HG03103 (cell line): ENCODE data around the gene MMP11.
A peak's percentile ranks its signal among the peaks of the same experiment; 100 is the strongest.
"Not testable (repeated sequence)": the region's sequence is repeated elsewhere in the genome, so short reads cannot be mapped to it uniquely, and the experiment has no call there.

Experiments used
- ATAC-seq: cut with Tn5 transposase; IDR thresholded peaks from one replicate; pipeline ENCODE4 v1.9.1; 2021; ENCODE audit warnings: low read depth; ENCODE audit not compliant: unreplicated experiment

The MMP11 gene, protein sequence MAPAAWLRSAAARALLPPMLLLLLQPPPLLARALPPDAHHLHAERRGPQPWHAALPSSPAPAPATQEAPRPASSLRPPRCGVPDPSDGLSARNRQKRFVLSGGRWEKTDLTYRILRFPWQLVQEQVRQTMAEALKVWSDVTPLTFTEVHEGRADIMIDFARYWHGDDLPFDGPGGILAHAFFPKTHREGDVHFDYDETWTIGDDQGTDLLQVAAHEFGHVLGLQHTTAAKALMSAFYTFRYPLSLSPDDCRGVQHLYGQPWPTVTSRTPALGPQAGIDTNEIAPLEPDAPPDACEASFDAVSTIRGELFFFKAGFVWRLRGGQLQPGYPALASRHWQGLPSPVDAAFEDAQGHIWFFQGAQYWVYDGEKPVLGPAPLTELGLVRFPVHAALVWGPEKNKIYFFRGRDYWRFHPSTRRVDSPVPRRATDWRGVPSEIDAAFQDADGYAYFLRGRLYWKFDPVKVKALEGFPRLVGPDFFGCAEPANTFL

GRCh38 chr22:23772649-23773473 is at the start of gene MMP11:
MMP11 (plus strand) TSS chr22:23772849; CDS start chr22:23772871, 22 bp downstream.
- no peak for ATAC-seq

GRCh38 chr22:23728108-23728507 is 44.5 kb upstream of the MMP11 start:
- not testable (repeated sequence) for ATAC-seq

GRCh38 chr22:23737696-23738095 is 35.0 kb upstream of the MMP11 start:
- no peak for ATAC-seq

DNA sequence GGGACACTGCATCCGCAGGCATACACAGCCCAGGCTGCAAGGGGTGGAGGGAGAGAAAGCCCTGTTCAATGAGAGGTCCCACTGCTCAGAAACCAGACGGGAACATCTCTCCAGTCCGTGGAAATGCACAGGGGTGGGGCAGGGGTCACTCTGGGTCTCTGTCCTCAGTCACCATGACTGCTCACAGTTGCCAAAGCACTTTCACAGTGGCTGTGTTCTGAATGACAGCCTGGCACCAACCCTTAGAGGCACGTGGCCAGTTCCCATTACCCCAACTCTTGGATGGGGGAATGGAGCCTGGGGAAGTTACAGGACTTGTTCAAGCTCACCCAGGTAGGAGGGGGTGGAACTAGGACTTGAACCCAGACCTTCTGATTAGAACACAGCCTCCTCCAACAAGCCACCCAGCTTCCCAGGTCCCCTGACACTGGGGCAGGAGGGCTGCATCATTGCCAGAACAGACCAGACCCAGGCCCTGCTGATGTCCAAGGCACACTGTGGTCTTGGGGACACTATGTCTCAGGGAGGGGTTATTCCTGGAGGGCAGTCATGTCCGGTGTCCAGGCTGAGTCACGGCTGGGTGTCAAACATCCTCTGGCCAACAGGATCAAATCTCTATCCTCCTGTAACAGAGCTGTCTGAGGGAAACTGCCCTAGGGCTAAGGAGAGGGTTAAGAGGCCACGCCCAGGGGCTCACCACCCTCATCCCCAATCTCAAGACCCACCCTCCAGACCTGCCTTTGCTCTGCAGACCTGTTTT is 30.0 kb upstream of the MMP11 start:
- no peak for ATAC-seq

DNA sequence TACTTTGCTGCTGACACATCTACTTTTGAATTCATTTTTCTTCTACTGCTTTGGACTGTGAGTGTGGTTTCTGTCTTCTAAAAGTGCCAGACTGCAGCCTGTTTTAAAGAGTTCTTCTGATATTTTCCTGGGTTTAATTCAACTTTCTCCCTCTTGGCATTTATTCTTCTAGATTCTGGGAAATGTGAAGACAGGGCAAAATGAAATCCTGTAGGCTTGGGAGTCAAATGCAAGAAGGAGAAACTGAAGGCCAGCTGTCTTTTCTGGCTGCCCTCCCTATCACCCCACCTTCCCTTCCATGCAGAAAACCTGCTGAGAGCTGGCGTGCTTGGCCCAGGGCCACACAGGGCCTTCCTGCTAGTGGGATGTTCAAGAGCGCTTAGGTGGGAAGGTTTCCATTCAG is 29.3 kb upstream of the MMP11 start:
- no peak for ATAC-seq

DNA sequence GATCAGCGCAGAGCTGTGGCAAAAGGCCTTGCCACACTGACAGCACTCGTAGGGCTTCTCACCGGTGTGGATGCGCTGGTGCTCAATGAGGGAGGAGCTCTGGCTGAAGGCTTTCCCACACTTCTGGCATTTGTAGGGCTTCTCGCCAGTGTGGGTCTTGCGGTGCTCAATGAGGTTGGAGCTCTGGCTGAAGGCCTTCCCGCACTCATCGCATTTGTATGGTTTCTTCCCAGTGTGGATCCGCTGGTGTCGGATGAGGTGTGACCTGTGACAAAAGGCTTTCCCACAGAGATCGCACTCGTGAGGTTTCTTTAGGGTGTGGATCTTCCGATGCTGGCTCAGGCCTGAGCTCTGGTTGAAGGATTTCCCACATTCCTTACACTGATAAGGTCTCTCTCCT is 28.6 kb upstream of the MMP11 start:
- no peak for ATAC-seq

GRCh38 chr22:23744485-23744884 is 28.2 kb upstream of the MMP11 start:
- no peak for ATAC-seq

- no peak for ATAC-seq
Measured at GRCh38 chr22:23745791-23746190, 26.9 kb upstream of the MMP11 start.

DNA sequence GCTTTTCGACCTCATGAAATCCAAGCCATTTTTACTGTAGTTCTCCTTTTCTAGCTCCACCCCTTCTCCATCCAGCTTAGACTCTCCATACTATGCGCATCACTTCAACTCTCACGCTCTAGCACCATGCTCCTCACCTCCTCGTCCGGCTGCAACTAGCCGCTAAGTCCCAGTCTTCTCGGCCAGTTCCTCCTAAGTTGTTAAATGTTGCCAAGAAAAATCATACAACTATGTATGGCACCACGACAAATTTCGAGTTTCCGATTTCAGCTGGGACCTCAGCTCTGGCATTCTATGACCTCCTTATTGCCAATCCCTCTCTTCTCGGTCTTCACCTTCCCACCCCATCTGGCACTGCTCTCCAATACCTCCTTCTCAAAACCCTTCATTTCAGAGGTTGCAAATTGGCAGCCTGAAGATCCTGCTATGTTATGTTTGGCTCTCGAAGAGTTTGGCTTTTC is 22.8 kb upstream of the MMP11 start:
- ATAC-seq: no peak

DNA sequence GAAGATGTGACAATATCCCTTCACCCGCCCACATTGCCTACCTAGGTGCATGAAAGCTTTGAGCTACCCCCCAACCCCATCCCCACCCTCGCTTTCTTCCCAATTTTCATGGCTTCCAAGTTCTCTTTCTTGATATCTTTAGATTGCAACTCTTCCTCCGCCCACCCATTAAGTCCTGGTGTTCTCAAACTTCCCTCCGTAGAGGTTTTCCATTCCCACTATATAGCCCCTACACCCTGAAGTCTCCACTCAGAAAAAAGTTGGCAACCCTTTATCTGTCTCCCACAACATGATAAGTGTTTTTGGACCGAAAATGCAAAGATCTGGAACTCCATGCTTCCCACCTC is 22.3 kb upstream of the MMP11 start:
- no peak for ATAC-seq

DNA sequence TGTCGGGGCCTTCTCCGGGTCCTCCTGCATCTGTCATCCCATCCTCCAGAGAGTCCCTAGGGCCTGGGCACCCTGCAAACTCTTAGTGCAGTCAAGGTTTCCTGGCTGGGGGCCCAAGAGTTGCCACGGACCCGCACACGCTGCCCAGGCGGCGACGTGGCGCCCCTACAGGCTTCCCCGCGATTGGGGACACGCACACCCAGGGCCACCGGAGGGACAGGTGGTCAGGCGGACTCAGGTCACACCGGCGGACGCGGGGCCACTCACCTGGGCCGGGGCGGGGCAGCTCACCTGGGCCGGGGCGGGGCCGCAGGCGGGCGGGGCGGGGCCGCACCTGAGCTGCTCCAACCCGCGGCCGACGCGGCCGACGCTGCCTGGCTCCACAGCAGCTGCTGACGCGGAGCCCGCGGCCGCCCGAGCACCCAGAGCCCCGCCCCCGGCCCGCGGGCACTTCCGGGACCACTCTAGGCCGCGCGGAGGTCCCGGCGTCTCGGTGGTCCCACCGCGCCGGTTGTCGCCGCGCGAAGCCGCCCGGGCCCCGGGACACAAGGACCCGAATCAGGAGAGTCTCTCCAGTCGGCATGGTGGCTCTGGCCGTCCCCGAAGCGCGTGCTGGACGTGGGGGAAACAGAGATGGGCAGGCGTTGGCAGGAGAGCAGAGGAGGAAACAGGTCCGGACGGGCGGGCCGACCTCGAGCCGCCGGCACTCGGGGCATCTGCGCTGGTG is 21.8 kb upstream of the MMP11 start, which contains the start of gene ZNF70:
Gene ZNF70 (minus strand): TSS at position 399 of the 727 bp plus-strand sequence. CDS start 5,972 bp downstream, outside the sequence.
- ATAC-seq: peak; percentile 56

GRCh38 chr22:23751441-23751996 is 21.1 kb upstream of the MMP11 start:
- no peak for ATAC-seq

- ATAC-seq: no peak
Measured at GRCh38 chr22:23752090-23752691, 20.5 kb upstream of the MMP11 start.

DNA sequence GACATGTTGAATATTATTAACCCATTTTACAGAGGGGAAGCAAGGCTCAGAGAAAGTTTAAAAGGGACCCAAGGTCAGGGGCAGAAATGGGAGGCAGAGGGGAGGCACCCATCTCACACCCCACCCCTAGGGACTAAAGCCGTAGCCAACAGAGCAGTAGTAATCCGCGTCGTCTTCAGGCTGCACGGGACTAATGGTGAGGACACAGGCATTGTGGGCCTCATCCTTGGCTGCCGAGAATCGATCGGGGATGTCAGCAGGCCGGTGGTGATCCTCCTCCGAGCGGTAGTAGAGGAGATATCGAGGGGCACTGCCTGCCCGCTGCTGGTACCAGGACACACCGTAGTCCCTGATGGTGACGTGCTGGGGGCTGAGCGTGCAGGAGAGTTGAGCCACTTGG is 19.9 kb upstream of the MMP11 start:
- ATAC-seq: no peak

DNA sequence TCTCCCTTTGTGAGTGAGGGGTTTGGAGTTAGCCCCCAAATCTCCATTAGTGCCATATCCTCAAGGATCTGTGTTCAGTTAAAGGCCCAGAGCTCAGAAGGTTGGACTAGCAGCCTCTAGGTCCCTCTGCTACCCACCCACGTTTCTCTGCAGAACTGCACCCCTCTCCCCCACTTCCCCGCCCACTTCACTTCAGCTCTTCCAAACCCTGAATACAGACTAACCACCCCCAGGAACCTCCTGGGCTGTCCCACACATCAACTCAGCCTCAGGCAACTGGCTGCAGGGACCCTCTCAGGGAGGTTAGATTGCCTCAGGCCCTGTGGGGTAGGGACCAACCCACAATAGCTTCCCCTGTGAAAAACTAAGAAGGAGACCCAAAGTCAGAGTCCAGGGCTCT is 19.3 kb upstream of the MMP11 start:
- no peak for ATAC-seq

- no peak for ATAC-seq
Measured at GRCh38 chr22:23754220-23754919, 18.3 kb upstream of the MMP11 start, which contains the start of gene VPREB3. VPREB3 (minus strand) TSS chr22:23754425; CDS start chr22:23754363, 62 bp downstream.

DNA sequence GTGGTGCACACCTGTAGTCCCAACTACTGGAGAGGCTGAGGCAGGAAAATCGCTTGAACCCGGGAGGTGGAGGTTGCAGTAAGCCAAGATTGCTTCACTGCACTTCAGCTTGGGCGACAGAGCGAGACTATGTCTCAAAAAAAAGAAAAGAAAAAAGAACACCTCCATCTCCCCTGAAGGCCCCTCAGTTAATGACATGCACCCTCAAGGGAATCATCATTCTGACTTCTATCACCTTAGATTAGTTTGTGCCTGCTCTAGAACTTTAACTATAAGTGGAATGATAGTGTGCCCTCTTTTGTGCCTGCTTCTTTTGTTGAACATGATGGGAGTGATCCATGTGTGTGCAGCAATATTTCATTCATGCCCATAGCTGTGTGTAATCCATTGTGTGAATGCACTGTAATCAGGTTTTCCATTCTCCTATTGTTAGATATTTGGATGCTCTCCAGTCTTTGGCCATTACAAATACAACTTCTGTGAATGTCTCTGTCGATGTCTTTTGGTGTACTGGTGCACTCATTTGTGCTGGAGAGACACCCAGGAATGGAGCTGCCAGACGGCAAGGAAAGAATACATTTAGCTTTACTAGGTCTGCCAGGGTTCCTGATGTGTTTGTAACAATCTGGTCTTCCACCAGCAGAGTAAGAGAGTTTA is 17.5 kb upstream of the MMP11 start:
- ATAC-seq: no peak

DNA sequence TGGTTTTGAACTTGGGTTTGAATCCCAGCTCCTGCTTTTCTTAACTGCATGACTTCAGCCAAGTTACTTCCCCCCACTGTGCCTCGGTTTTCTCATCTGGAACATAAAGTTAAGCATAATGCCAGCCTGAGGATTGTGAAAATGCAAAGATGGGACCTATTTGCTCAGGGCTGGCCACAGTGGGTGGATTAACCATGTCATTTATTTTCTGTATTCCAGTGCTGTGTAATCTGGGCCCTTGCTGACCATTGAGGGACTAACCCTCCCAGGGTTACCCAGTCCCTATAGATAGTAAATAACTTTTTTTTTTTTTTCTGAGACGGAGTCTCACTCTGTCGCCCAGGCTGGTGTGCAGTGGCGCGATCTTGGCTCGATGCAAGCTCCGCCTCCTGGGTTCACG is 16.9 kb upstream of the MMP11 start:
- ATAC-seq: no peak
